Bronchial epithelial cell (primary cell): ENCODE data around the gene AAK1. TPM values are rescaled to one million over a fixed set of nuclear protein-coding genes. Genes with fewer than 3 reads are reported as not detected.
"Not testable (repeated sequence)": the region's sequence is repeated elsewhere in the genome, so short reads cannot be mapped to it uniquely, and the experiment has no call there.

Experiments
- DNase-seq: peaks from one replicate; pipeline ENCODE4 v3.0.0-alpha.2; 2010; ENCODE audit warnings: low read depth
- FAIRE-seq: peaks from 2 replicates; lab custom pipeline; 2011; peaks lifted over from hg19 to GRCh38; lab: Jason Lieb, UNC
- H3K27me3 ChIP-seq: 2 replicates; pipeline ENCODE4 v1.5.1; 2011; ENCODE audit warnings: low read length; ENCODE audit not compliant: control insufficient read depth, insufficient read depth
- H3K36me3 ChIP-seq: 2 replicates; pipeline ENCODE4 v1.5.1; 2011; ENCODE audit warnings: low read length; ENCODE audit not compliant: control insufficient read depth, insufficient read depth
- H3K4me3 ChIP-seq: 2 replicates; pipeline ENCODE4 v1.5.1; 2011; ENCODE audit warnings: mild to moderate bottlenecking, low read depth, low read length, control low read depth
- total RNA-seq: library from RNA; depleted of rRNA; stranded (reverse); fragments of >200 nt; gene quantifications from 2 replicates; pipeline ENCODE4 v1.2.1, GENCODE V29; 2014
- TF ChIP-seq, protein P1 (sequence below): IDR thresholded peaks from 2 replicates; pipeline ENCODE4 v1.5.1; 2011; ENCODE audit warnings: mild to moderate bottlenecking, moderate library complexity, low read length, control low read depth, inconsistent platforms; ENCODE audit not compliant: insufficient read depth, severe bottlenecking

Gene AAK1
- total RNA-seq, 1 donor from 2014 or later, result 17.9 TPM

DNA sequence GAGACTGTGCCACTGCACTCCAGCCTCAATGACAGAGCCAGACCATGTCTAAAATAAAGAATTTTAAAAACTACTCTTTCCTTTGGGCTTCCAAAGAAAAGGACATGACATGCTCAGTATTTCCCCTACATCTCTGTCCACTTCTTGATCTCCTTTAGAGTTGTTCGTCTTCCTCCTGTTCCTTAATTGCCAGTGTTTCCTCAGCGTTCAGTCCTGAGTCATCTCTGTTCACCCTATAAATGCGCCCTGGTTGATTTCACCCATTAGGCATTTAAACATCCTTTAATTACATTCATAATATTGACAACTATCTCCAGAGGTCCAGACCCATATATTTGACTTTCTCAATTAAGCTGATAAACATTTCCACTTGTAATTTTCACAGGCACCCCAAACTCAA is 64.0 kb downstream of the AAK1 start:
- no peaks in the 10 kb centered on the region for H3K27me3 ChIP-seq
- DNase-seq (no peak), FAIRE-seq (no peak)
- TF ChIP-seq, protein P1, sequence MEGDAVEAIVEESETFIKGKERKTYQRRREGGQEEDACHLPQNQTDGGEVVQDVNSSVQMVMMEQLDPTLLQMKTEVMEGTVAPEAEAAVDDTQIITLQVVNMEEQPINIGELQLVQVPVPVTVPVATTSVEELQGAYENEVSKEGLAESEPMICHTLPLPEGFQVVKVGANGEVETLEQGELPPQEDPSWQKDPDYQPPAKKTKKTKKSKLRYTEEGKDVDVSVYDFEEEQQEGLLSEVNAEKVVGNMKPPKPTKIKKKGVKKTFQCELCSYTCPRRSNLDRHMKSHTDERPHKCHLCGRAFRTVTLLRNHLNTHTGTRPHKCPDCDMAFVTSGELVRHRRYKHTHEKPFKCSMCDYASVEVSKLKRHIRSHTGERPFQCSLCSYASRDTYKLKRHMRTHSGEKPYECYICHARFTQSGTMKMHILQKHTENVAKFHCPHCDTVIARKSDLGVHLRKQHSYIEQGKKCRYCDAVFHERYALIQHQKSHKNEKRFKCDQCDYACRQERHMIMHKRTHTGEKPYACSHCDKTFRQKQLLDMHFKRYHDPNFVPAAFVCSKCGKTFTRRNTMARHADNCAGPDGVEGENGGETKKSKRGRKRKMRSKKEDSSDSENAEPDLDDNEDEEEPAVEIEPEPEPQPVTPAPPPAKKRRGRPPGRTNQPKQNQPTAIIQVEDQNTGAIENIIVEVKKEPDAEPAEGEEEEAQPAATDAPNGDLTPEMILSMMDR, result no peak
- H3K4me3 ChIP-seq, result no peak overlapping the region
- H3K36me3 ChIP-seq, result no peaks in the 10 kb centered on the region

DNA sequence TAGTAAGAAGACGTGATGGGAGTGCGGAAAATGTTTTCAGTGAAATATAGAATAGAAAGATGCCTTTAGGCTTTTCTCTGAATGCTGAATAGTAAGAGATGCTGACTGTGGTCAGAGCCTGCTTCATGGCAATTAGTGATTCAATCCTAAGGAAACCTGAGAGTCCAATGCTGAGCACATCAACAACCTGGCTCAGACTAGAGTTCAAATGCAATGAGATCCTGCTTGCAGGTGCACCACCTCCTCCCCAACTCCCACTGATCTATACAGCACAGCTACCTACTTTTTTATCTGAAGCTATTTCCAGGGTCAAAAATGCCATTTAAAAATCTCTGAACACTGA is 65.4 kb downstream of the AAK1 start:
- no peaks in the 10 kb centered on the region for H3K27me3 ChIP-seq
- FAIRE-seq, result no peak
- TF ChIP-seq, protein P1, result no peak
- H3K36me3 ChIP-seq, result no peaks in the 10 kb centered on the region
- no peak overlapping the region for H3K4me3 ChIP-seq
- no peak for DNase-seq

DNA sequence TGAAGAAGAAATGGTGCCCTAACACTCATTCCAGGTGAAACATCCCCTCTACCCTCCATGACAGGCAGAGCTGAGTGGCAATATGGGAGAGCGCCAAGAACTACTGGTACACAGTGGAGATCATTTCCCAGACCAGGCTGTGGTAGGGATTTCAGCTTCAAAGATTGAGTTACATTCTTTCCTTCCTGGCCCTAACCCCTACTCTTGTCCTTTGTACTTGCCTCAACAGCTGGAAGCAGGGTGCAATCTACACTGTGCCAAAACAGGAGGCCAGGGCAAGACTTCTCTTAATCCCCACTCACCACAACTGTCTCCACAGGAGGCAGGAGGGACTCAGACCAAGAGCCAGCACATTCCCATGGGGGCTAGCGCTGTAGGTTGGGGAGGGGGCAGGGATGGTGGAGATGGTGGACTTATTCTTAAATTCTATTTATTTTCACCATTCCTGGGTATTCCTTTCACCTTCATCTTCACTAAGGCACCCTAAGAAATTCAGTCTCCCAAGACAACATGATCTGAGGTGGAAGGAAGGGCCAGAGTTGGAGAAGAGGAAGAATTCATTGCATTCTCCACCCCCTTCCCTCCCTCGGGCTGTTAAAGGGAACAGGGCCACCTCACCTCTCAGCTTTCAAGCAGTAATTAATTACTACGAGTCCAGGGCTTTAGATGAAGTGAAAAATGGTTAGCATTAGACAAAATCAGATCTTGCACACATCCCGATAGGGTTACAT is 65.9 kb downstream of the AAK1 start:
- no peaks in the 10 kb centered on the region for H3K27me3 ChIP-seq
- no peaks in the 10 kb centered on the region for H3K36me3 ChIP-seq
- DNase-seq (no peak), FAIRE-seq (no peak)
- no peak overlapping the region for H3K4me3 ChIP-seq
- TF ChIP-seq, protein P1, result no peak

DNA sequence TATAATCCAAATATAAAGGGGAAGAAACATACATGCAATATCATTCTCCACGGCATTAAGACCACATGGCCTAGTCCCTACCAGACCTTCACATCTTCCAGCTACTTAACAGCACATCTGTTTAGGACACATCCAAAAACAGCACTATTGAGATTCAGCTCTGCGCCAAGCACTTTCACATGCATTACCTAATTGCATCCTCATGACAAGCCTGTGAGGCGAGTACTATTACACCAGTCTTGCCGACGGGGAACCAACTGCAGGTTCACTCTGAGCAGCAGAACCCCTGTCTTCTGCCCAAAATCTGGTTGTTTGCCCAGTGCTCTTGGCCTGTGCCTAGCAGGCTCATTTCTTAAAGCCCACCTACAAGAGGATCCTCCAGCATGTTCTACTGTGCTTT is 66.7 kb downstream of the AAK1 start:
- no peak overlapping the region for H3K4me3 ChIP-seq
- TF ChIP-seq, protein P1, result no peak
- H3K36me3 ChIP-seq, result no peaks in the 10 kb centered on the region
- FAIRE-seq (no peak), DNase-seq (no peak)
- no peaks in the 10 kb centered on the region for H3K27me3 ChIP-seq

DNA sequence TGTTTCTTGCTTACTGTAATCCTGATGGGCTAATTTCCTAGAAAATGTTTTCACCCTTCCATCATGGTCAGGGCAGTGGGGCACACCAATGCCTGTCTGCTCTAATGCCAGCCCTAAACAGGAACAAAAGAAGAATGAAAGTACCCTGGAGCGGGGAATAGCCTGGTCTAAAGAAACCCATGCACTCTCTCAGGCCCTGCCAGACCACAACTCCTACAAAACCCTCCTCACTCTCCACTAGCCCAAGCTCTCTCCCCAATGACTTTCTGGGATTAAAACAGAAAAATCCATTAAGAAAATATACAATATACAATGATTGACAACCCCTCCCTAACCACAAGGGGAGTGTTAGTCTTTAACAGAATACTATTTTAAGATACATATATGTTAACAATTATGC is 67.6 kb downstream of the AAK1 start:
- TF ChIP-seq, protein P1, result no peak
- no peak overlapping the region for H3K4me3 ChIP-seq
- FAIRE-seq, result no peak
- no peaks in the 10 kb centered on the region for H3K36me3 ChIP-seq
- no peaks in the 10 kb centered on the region for H3K27me3 ChIP-seq
- DNase-seq, result no peak

DNA sequence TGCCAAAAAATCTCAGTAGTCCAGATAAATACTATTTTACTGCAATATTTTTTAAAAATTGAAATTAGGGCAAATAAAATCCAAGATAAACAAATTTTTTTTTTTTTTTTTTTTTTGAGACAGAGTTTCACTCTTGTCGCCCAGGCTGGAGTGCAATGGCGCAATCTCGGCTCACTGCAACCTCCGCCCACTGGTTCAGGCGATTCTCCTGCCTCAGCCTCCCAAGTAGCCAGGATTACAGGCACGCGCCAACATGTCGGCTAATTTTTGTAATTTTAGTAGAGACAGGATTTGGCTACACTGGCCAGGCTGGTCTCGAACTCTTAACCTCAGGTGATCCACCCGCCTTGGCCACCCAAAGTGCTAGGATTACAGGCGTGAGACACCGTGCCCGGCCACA is 68.2 kb downstream of the AAK1 start:
- not testable (repeated sequence) for H3K36me3 ChIP-seq, FAIRE-seq, H3K27me3 ChIP-seq, DNase-seq, H3K4me3 ChIP-seq
